Fibroblast of mammary gland (primary cell): ENCODE measurements around the gene DNAH11.

Experiments
- DNase-seq: peaks from one replicate; pipeline ENCODE4 v3.0.0-alpha.2; 2010; ENCODE audit warnings: low read depth
- H3K4me3 ChIP-seq: 2 replicates; pipeline ENCODE4 v1.5.1; 2011; ENCODE audit warnings: low read depth, mild to moderate bottlenecking, low read length, moderate library complexity; ENCODE audit not compliant: control insufficient read depth
- CTCF ChIP-seq: conservative IDR thresholded peaks from 2 replicates; pipeline ENCODE4 v1.5.1; 2011; ENCODE audit warnings: low read depth, low read length, inconsistent platforms; ENCODE audit not compliant: control insufficient read depth, insufficient read depth

Gene DNAH11

GRCh38 chr7:21616796-21617436 is 74.1 kb downstream of the DNAH11 start:
- peak; percentile 10 for DNase-seq
- no peak overlapping the region for H3K4me3 ChIP-seq
- no peak for TF ChIP-seq CTCF

- TF ChIP-seq CTCF = no peak
- H3K4me3 ChIP-seq = no peak overlapping the region
- no peak for DNase-seq
Measured at GRCh38 chr7:21617513-21617912, 74.7 kb downstream of the DNAH11 start.

DNA sequence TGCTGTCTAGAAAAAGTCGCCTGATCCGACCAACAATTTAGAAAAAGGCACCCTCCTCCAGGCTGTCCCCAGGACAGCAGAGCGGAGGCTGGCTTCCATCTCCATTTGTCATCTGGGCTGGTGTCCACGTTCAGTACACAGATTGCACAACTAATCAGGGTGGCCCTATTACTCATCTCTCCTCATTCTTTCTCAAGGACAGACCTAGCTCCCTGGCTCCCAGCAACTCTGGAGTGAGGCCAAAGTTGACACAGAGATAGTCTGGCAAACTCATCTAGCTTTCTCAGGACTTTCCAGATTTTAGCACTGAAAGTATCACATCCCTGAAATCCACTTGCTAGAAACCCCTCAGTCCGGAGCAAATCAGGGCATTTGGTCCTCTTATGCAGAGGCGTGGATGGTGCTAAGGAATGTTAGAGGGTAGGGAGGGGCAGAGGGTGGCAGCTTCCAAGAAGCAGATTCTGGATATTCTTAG is 75.1 kb downstream of the DNAH11 start:
- no peak for TF ChIP-seq CTCF
- peak; percentile 74 for DNase-seq
- H3K4me3 ChIP-seq = no peak overlapping the region

GRCh38 chr7:21618706-21619105 is 75.9 kb downstream of the DNAH11 start:
- TF ChIP-seq CTCF = no peak
- no peak for DNase-seq
- no peak overlapping the region for H3K4me3 ChIP-seq

DNA sequence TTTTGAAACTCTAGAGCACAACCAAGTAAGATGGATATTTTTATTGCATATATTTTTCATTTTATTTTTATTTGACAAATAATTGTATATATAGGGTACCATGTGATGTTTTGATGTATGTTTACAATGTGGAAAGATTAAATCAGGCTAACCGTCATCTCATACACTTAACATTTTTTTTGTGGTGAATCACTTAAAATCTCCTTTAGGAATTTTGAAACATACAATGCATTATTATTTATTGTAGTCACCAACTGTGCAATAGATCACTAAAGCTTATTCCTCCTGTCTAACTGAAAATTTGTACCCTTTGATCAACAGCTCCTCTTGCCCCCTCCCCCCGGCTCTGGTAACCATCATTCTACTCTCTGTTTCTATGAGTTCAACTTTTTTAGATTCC is 77.2 kb downstream of the DNAH11 start:
- DNase-seq = no peak
- H3K4me3 ChIP-seq = no peak overlapping the region
- TF ChIP-seq CTCF = no peak

- no peak overlapping the region for H3K4me3 ChIP-seq
- TF ChIP-seq CTCF = no peak
- no peak for DNase-seq
Measured at GRCh38 chr7:21624320-21624719, 81.5 kb downstream of the DNAH11 start.

DNA sequence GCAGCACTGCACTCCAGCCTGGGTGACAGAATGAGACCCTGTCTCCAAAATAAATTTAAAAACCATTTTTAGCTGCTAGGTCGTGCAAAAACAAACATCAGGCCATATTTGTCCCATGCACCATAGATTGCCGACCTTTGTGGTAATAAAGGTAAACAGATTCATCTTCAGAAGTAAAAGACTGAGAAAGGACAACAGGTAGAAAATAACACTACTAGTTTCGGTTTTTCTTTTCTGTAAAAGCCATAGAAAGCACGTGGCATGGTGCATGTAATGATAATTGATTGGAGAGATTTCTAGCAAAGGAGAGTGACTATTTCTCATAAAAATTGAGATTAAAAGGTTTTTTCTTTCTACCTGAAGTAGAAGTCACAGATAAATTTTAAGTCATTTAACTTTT is 93.9 kb downstream of the DNAH11 start:
- DNase-seq = no peak
- H3K4me3 ChIP-seq = no peak overlapping the region
- no peak for TF ChIP-seq CTCF
